ENCODE measurements around the gene PCDHB5.
"Not testable (repeated sequence)": the region's sequence is repeated elsewhere in the genome, so short reads cannot be mapped to it uniquely, and the experiment has no call there.

DNA sequence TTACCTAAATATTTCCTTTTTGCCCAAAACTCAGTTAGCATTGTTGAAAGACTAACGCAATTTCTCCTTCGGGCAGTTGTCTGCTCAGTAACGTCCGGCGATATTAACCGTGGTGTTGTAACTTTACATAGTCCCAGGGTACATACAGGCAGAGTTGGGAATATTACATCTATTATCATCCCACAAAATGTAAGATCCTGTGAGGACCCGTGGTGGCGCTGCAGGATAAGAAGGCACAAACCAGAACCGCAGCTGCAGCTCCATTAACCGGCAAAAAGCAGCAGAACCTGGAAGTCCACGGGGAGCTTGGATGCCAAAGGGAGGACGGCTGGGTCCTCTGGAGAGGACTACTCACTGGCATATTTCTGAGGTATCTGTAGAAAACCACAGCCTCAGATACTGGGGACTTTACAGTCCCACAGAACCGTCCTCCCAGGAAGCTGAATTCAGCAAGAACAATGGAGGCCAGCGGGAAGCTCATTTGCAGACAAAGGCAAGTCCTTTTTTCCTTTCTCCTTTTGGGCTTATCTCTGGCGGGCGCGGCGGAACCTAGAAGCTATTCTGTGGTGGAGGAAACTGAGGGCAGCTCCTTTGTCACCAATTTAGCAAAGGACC, 42.7 kb downstream of the PCDHB5 start, which contains the start of gene PCDHB8:
- not testable (repeated sequence) for TF ChIP-seq CTCF (IDR thresholded peaks at IDR 0.05; ENCODE audit: low read depth, low read length); EZH2phosphoT487 (IDR thresholded peaks at IDR 0.05; ENCODE audit: low read depth)

All from OCI-LY3 (cell line).